ENCODE measurements around the gene ACAA2.

GRCh38 chr18:49786019-49786720 lies 27.2 kb downstream of the ACAA2 start:
- TF ChIP-seq CTCF (IDR thresholded peaks at IDR 0.05), result no peak
- TF ChIP-seq ZFX (IDR thresholded peaks at IDR 0.05; ENCODE audit: borderline replicate concordance), result no peak

Measured in 22Rv1 (cell line).